K562 (cell line): Measurements from ENCODE around the gene SIGLEC11. TPM values are rescaled to one million over a fixed set of nuclear protein-coding genes. Genes with fewer than 3 reads are reported as not detected.
A peak's percentile ranks its signal among the peaks of the same experiment; 100 is the strongest.

Experiments
- BMI1 ChIP-seq: fragments of 150-350 bp; IDR thresholded peaks from 2 replicates; pipeline ENCODE4 v1.6.1; 2014; ENCODE audit warnings: low read length
- BRF1 ChIP-seq: IDR thresholded peaks from 3 replicates; pipeline ENCODE4 v1.6.1; 2011; ENCODE audit warnings: borderline replicate concordance, mild to moderate bottlenecking; ENCODE audit not compliant: insufficient read length; ENCODE audit errors: extremely low read depth
- E2F3 ChIP-seq: fragments of 250-450 bp; sonication (Bioruptor Pico); IDR thresholded peaks from 2 replicates; pipeline ENCODE4 v1.4.0; 2020; ENCODE audit warnings: mild to moderate bottlenecking
- ESRRA ChIP-seq: fragments of 450-650 bp; IDR thresholded peaks from 2 replicates; pipeline ENCODE4 v1.6.1; 2014; ENCODE audit warnings: low read depth, mild to moderate bottlenecking, moderate library complexity, borderline replicate concordance
- FOXJ2 ChIP-seq: fragments of 200-800 bp; sonication (Bioruptor generic); IDR thresholded peaks from 2 replicates; pipeline ENCODE4 v1.6.1; 2016; ENCODE audit warnings: missing genetic modification characterization, missing compliant biosample characterization
- GATAD2A ChIP-seq: fragments of 450-650 bp; IDR thresholded peaks from 2 replicates; pipeline ENCODE4 v1.6.1; 2017
- KAT2B ChIP-seq: IDR thresholded peaks from one replicate; pipeline ENCODE4 v1.6.1; 2012; ENCODE audit warnings: low read depth, mild to moderate bottlenecking, control low read depth, inconsistent platforms, low read length, moderate library complexity
- SETDB1 ChIP-seq: IDR thresholded peaks from one replicate; pipeline ENCODE4 v1.6.1; 2012; ENCODE audit warnings: low read length, control low read depth, inconsistent platforms
- THRB ChIP-seq: fragments of 450-650 bp; formaldehyde crosslinking; conservative IDR thresholded peaks from 2 replicates; pipeline ENCODE4 v1.4.0; 2022; ENCODE audit warnings: mild to moderate bottlenecking, missing genetic modification characterization
- ZNF24 ChIP-seq: fragments of 450-650 bp; IDR thresholded peaks from 2 replicates; pipeline ENCODE4 v1.6.1; 2016
- ZNF586 ChIP-seq: fragments of 450-650 bp; formaldehyde crosslinking; conservative IDR thresholded peaks from 2 replicates; pipeline ENCODE4 v1.4.0; 2020; ENCODE audit warnings: mild to moderate bottlenecking, moderate library complexity
- ZNF707 ChIP-seq: fragments of 250-450 bp; sonication (Bioruptor Pico); conservative IDR thresholded peaks from 2 replicates; pipeline ENCODE4 v1.8.0; 2022; ENCODE audit warnings: inconsistent platforms, mild to moderate bottlenecking, moderate library complexity
- ZNF830 ChIP-seq: fragments of 250-450 bp; sonication (Bioruptor Pico); IDR thresholded peaks from 2 replicates; pipeline ENCODE4 v1.5.0; 2021; ENCODE audit warnings: mild to moderate bottlenecking
- polyA plus RNA-seq, 8 experiments: library from polyadenylated mRNA; depleted of rRNA in 4 of 8; stranded (reverse) in 5 of 8; unstranded in 3 of 8; fragments of >200 nt; fragmentation: Nextera tagmentation in 2 of 8; fragmentation: Illumina TruSeq in 1 of 8; extraction: Ambion mirVana in 2 of 8; extraction: Trizol in 1 of 8; gene quantifications; 2 replicates each; pipeline versions ENCODE4 v1.2.1 to v1.2.3, GENCODE V29; 2011 to 2014; ENCODE audit warnings: inconsistent platforms in 1 of 8, missing spikeins in 1 of 8
- total RNA-seq, 7 experiments: library from RNA; depleted of rRNA in 6 of 7; stranded (reverse); fragments of >200 nt in 6 of 7; fragmentation: Illumina TruSeq in 2 of 7; extraction: Trizol in 2 of 7; gene quantifications; 2 replicates each; pipeline versions ENCODE4 v1.2.1 to v1.2.3, GENCODE V29; 2011 to 2021; ENCODE audit warnings: low replicate concordance in 1 of 7
- TF ChIP-seq, protein P1 (sequence below): fragments of 450-650 bp; formaldehyde crosslinking; IDR thresholded peaks from 2 replicates; pipeline ENCODE4 v1.4.0; 2022; ENCODE audit warnings: missing genetic modification characterization
- TF ChIP-seq, protein P2 (sequence below): fragments of 250-450 bp; sonication (Bioruptor Pico); IDR thresholded peaks from 2 replicates; pipeline ENCODE4 v1.5.0; 2020; ENCODE audit warnings: mild to moderate bottlenecking

SIGLEC11 gene
- total and polyA plus RNA-seq, 9 of the 15 experiments (the other 6 are each of a cell fraction or from before 2014, with no cell fraction given): not detected

- TF ChIP-seq ZNF24: no peak
- no peak for TF ChIP-seq GATAD2A
- no peak for TF ChIP-seq BRF1
- TF ChIP-seq KAT2B: no peak
- no peak for TF ChIP-seq ZNF586 (CRISPR knock-in tag)
- no peak for TF ChIP-seq ZNF707 (CRISPR knock-in tag)
- TF ChIP-seq ZNF830 (CRISPR knock-in tag): peak; percentile 92
- peak; percentile 64; the same call in 1 of the 2 replicates for TF ChIP-seq ESRRA
- TF ChIP-seq SETDB1: no peak
- TF ChIP-seq, protein P1, sequence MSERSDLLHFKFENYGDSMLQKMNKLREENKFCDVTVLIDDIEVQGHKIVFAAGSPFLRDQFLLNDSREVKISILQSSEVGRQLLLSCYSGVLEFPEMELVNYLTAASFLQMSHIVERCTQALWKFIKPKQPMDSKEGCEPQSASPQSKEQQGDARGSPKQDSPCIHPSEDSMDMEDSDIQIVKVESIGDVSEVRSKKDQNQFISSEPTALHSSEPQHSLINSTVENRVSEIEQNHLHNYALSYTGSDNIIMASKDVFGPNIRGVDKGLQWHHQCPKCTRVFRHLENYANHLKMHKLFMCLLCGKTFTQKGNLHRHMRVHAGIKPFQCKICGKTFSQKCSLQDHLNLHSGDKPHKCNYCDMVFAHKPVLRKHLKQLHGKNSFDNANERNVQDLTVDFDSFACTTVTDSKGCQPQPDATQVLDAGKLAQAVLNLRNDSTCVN: peak; percentile 58; the same call in 1 of the 2 replicates
- TF ChIP-seq FOXJ2: no peak; the same call in 1 of the 2 replicates
- no peak for TF ChIP-seq BMI1
- peak; percentile 96 for TF ChIP-seq E2F3 (CRISPR knock-in tag)
- TF ChIP-seq THRB (CRISPR knock-in tag): peak; percentile 95
- TF ChIP-seq, protein P2, sequence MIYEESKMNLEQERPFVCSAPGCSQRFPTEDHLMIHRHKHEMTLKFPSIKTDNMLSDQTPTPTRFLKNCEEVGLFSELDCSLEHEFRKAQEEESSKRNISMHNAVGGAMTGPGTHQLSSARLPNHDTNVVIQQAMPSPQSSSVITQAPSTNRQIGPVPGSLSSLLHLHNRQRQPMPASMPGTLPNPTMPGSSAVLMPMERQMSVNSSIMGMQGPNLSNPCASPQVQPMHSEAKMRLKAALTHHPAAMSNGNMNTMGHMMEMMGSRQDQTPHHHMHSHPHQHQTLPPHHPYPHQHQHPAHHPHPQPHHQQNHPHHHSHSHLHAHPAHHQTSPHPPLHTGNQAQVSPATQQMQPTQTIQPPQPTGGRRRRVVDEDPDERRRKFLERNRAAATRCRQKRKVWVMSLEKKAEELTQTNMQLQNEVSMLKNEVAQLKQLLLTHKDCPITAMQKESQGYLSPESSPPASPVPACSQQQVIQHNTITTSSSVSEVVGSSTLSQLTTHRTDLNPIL (CRISPR knock-in tag): no peak
Observed at GRCh38 chr19:49929121-49929610, 31.8 kb downstream of the SIGLEC11 start, which contains the start of the genes ATF5 and NUP62 (continued).
